HG02798 (cell line): ENCODE measurements around the gene TRABD.
"Not testable (repeated sequence)": the region's sequence is repeated elsewhere in the genome, so short reads cannot be mapped to it uniquely, and the experiment has no call there.

Experiments
- ATAC-seq: cut with Tn5 transposase; IDR thresholded peaks from one replicate; pipeline ENCODE4 v1.9.1; 2021; ENCODE audit warnings: mild to moderate bottlenecking; ENCODE audit not compliant: unreplicated experiment, poor library complexity

TRABD gene

DNA sequence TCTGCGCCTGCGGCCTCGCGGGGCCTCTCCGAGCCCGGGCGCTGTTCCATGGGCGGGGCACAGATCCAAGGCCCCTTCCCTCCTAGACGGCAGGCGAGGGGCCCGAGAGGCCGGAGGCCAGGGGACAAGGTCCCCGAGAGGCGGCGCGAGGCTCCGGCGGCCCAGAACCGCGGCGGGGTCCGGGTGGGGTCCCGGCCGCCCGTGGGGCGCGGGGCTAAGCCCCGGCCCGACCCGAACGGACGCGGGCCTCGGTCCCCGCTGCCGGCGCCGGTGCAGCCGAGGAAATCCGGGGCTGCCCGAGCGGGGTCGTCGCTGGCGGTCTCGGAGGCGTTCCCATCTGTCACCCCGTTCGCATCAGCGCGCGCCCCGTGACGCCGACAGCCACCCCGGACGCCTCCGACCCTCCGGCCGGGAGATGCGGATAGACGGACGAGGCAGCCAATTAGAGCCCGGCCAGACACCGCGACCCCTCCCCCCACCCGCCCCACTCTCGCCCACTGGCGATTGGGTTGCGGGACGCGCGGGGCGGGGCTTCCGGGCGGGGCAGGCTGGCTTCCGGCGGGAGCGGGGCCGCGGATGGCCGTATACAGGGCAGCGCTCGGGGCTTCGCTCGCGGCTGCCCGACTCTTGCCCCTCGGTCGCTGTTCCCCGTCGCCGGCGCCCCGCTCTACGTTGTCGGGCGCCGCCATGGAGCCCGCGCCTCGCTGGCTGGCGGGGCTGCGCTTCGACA, 14.9 kb downstream of the TRABD start, which contains the start of gene SELENOO:
Gene SELENOO, plus strand, starts transcription at position 551 of the 730 bp plus-strand sequence. Its CDS starts 26 bp downstream, at position 577.
- peak; percentile 78 for ATAC-seq

GRCh38 chr22:50201191-50202129, 15.7 kb downstream of the TRABD start:
- peak; percentile 28 for ATAC-seq

- no peak for ATAC-seq
Observed at GRCh38 chr22:50202130-50202666, 16.5 kb downstream of the TRABD start.

GRCh38 chr22:50203288-50203687, 17.6 kb downstream of the TRABD start:
- ATAC-seq, result no peak

DNA sequence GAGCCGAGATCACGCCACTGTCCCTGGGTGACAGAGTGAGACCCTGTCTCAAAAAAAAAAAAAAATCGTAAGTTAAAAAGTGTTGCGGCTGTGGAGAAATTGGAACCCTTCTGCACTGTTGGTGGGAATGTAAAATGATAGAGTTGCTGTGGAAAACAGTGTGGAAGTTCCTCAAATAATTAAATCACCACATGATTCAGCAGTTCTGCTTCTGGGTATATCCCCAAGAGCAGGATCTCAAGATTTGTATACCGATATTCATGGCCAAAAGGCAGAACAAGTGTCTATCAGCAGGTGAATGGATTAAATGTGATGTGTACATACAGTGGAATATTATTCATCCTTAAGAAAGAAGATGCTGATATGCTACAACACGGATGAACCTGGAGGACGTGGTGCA, 18.9 kb downstream of the TRABD start:
- ATAC-seq, result no peak

DNA sequence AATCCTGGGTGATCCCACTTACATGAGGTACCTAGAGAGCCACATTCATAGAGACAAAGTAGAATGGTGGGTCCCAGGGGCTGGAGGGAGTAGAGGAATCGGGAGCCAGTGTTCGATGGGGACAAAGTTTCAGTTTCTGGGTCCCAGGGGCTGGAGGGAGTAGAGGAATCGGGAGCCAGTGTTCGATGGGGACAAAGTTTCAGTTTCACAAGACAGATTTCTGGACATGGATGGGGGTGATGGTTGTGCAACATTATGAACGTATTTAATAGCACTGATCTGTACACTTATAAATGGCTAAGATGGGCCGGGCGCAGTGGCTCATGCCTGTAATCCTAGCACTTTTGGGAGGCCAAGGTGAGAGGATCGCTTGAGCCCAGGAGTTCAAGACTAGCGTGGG, 19.3 kb downstream of the TRABD start:
- not testable (repeated sequence) for ATAC-seq

- ATAC-seq, result no peak
Observed at GRCh38 chr22:50205781-50206569, 20.3 kb downstream of the TRABD start.

DNA sequence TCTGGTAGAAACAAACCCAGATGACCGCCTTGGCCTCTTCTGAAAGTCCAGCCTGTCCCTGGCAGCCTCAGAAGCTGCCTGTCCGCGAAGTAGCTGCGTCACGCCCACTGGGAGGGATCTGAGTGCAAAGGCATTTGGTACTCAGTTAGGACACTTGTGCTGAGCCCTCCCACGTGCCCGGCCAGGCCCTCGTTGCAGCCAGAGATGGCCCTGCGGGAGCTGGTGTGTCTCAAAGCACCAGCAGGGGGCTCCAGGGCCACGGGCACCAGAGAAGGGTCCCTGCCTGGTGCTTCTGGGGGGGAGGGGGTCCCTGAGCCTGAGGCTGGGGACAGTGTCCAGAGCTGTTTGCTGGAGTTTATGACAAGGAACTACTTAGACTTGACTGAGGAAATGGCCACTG, 20.9 kb downstream of the TRABD start:
- no peak for ATAC-seq

DNA sequence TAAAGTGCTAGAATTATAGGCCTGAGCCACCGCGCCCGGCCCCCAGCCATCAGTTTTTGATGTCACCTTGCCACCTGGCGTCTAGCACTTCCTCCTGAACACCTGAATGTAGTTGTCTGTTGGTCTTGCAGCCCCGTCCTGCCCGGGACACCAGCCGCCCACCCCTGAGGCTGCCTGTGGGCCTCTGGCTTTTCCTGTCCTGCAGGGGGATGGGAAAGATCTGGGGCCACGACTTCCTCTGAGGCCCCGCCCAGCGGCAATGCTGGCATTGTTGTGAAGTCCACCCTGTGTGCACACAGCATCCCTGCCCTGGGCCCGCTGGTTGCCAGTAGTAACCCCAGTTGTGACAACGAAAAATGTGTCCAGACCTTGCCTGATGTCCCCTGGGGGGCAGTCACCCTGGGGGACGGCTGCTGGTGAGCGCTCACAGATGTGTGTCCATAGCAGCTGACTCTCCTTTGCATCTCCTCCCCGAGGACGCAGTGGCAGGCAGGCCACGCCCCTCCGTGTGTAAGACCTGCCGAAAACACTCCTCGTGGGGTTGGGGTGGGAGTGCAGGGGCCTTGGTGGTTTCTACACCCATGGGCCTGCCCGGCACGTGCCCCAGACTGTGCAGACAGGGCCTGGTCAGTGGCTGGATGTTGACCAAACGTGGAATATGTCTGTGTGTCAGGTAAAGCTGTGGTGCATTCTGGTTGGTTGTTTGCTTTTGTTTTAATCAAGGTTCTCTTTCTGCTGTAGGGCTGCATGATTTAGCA, 21.8 kb downstream of the TRABD start:
- no peak for ATAC-seq

GRCh38 chr22:50208430-50208938, 22.8 kb downstream of the TRABD start:
- no peak for ATAC-seq

DNA sequence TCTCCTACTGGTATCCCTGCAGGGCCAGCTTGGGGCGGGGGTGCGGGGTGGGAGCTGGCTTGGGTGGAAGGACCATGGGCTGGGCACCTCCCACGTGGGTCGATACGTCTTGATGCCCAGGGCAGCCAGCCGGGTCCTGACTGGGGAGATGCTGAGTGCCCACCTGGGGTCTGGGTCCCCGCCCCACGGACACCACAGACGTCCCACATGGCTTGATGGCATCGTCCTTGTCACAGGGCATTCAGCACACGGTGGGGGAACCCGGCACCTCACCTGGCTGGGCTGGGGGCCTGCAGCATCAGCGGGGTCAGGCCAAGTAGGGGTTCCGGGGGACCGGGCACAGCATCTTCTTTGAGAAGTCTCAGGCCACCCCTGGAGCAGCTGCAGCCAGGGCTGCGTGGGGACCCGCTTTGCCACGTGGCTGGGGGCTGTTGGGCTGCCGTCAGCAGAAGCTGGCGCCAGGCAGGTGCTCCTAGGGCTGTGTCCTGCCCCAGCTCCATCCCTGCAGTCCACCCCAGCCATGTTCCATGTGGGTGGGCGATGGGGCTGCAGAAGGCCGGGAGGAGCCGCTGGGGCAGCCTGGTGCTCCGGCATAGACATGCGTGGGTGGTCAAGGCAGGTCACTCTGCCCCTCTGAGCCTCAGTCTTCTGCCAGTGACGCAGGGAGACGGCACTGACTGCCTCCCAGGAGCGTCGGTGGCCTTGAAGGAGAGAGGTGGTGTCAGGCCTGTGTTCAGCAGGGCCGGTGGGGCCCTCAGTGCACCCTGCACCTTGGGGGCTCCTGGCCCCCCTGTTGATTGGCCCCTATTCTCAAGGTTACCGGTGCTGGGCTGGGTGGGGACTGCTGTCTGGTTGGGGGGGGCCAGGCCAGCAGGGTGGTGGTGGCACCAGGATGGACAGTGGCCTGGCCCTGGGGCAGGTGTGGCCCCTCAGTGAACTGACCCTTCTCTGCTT, 23.5 kb downstream of the TRABD start:
- ATAC-seq, result no peak

DNA sequence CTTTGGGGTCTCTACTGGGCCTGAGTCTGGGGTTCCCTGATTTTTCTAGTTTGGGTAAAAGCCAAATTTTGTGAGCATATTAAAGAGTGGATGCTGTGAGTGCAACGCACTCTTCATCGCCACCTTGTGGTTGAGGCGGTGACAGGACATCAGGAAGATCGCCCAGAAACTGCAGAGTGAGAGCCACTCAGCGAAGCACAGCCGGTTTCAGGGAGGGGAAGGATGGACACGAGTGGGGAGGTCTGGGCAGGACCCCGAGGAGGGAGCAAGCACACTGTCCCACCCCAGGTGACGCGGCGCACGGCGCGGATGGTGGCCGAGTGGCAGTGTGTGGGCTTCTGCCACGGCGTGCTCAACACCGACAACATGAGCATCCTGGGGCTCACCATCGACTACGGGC, 24.2 kb downstream of the TRABD start:
- ATAC-seq, result no peak

DNA sequence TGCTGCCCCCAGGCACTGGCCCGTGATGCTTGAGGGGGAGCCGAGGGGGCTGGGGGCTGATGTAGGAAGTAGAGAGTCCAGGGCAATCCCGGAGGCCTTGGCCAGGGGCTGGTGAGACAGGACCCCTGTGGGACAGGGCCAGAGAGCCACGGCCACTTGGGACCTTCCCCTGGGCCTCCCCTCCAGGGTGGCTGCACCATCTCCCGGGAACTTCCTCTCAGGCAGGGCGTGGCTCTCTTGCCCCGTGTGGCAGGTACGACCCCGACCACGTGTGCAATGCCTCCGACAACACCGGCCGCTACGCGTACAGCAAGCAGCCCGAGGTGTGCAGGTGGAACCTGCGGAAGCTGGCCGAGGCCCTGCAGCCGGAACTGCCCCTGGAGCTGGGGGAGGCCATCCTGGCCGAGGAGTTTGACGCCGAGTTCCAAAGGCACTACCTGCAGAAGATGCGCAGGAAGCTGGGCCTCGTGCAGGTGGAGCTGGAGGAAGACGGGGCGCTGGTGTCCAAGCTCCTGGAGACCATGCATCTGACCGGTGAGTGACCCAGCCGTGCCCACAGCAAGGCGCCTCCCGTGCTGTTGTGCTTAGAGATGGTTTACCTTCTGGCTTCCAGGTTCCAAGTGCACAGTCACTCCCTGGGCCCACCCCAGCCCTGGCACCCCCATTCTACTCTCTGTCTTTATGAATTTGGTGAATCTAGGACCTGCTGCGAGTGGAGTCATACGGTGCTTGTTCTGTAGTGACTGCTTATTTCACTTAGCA, 24.8 kb downstream of the TRABD start:
- no peak for ATAC-seq

GRCh38 chr22:50211147-50211546, 25.4 kb downstream of the TRABD start:
- ATAC-seq, result no peak

- no peak for ATAC-seq
Observed at GRCh38 chr22:50213263-50213662, 27.6 kb downstream of the TRABD start.

DNA sequence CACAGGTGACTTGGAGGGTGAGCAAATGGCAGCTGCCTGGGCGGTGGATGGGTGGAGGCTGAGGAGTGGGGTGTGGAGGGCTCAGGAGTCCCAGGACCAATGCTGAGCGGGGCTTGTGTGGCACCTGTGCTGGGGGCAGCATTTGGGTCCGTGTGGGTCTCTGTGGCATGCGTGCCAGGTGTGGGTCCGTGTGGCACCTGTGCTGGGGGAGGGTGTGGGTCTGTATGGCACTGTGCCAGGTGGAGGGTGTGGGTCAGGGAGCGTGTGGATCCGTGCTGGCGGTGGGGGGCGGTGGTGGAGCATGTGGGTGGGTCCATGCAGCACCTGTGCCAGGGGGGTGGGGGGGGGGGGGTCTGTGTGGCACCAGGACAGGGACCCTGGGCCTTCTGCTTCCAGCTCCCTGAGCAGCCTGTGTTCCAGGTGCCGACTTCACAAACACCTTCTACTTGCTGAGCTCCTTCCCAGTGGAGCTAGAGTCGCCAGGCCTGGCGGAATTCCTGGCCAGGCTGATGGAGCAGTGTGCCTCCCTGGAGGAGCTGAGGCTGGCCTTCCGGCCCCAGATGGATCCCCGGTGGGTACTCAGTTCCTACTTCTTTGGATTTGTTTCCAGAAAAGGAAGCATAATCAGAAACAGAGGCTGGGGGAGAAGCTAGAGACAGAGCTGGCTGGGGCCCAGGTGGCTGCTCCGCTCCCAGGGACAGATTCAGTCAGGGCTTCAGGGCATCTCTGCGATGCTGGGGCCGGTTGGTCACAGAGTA, 29.8 kb downstream of the TRABD start:
- ATAC-seq, result no peak
